ENCODE measurements around the gene ELOA.
"Not testable (repeated sequence)": the region's sequence is repeated elsewhere in the genome, so short reads cannot be mapped to it uniquely, and the experiment has no call there.

ELOA gene

GRCh38 chr1:23743287-23744152 lies at the start of gene ELOA:
Gene ELOA (plus strand): TSS chr1:23743471. CDS start chr1:23743504, 33 bp downstream.
- peak; percentile 78 for DNase-seq

- no peak for DNase-seq
Observed at GRCh38 chr1:23693599-23693998, 49.7 kb upstream of the ELOA start.

- no peak for DNase-seq
Observed at GRCh38 chr1:23694371-23694770, 48.9 kb upstream of the ELOA start.

GRCh38 chr1:23695667-23696066 lies 47.6 kb upstream of the ELOA start:
- DNase-seq: no peak

GRCh38 chr1:23696335-23696989 lies 46.8 kb upstream of the ELOA start:
- DNase-seq: no peak

GRCh38 chr1:23698466-23698865 lies 44.8 kb upstream of the ELOA start:
- DNase-seq: no peak

- DNase-seq: no peak
Observed at GRCh38 chr1:23699280-23700179, 43.7 kb upstream of the ELOA start.

- no peak for DNase-seq
Observed at GRCh38 chr1:23701310-23701709, 42.0 kb upstream of the ELOA start.

GRCh38 chr1:23701996-23702395 lies 41.3 kb upstream of the ELOA start:
- DNase-seq: no peak

GRCh38 chr1:23704834-23705495 lies 38.3 kb upstream of the ELOA start:
- DNase-seq: no peak

GRCh38 chr1:23709229-23709628 lies 34.0 kb upstream of the ELOA start:
- no peak for DNase-seq

- no peak for DNase-seq
Observed at GRCh38 chr1:23718482-23718881, 24.8 kb upstream of the ELOA start.

- DNase-seq: no peak
Observed at GRCh38 chr1:23719162-23719820, 24.0 kb upstream of the ELOA start.

GRCh38 chr1:23720256-23720995 lies 22.8 kb upstream of the ELOA start:
- DNase-seq: no peak

- DNase-seq: no peak
Observed at GRCh38 chr1:23722652-23723051, 20.6 kb upstream of the ELOA start.

GRCh38 chr1:23726686-23727085 lies 16.6 kb upstream of the ELOA start:
- DNase-seq: no peak

GRCh38 chr1:23727362-23727811 lies 15.9 kb upstream of the ELOA start:
- DNase-seq: no peak

GRCh38 chr1:23732363-23733224 lies 10.7 kb upstream of the ELOA start:
- no peak for DNase-seq

GRCh38 chr1:23733281-23733680 lies 10.0 kb upstream of the ELOA start:
- DNase-seq: not testable (repeated sequence)

- no peak for DNase-seq
Observed at GRCh38 chr1:23736437-23737134, 6.7 kb upstream of the ELOA start.

All from GDM1 (cell line).